GM12878 (cell line): Measurements from ENCODE around the gene CTNNA2. TPM values are rescaled to one million over a fixed set of nuclear protein-coding genes. Genes with fewer than 3 reads are reported as not detected.

ENCODE experiments used
- ATAC-seq: fragments of 200-7000 bp; cut with Tn5 transposase; 3 replicates; pipeline ENCODE4 v1.9.1; 2020; ENCODE audit warnings: mild to moderate bottlenecking, moderate library complexity
- BruUV-seq: library from RNA; stranded (reverse); fragments of 400-500 nt; replicated peaks from 2 replicates; lab custom pipeline; 2021; lab: Mats Ljungman, UMichigan
- CTCF ChIA-PET: fragments of 300-600 bp; sonication (Branson Sonifier 250); formaldehyde crosslinking; extraction: SDS; loops from one replicate; lab custom pipeline; 2021; ENCODE audit warnings: inconsistent platforms; lab: Yijun Ruan, JAX
- POLR2A ChIA-PET: fragments of 350-600 bp; formaldehyde crosslinking; extraction: SDS; loops from one replicate; lab custom pipeline; 2021; ENCODE audit warnings: inconsistent platforms; lab: Charles Lee
- RAD21 ChIA-PET: fragments of 300-600 bp; sonication (Branson Sonifier 250); formaldehyde crosslinking; loops from one replicate; lab custom pipeline; 2023; ENCODE audit warnings: antibody characterized with exemption; ENCODE audit not compliant: unreplicated experiment; lab: Charles Lee
- SMC1A ChIA-PET: fragments of 300-600 bp; sonication (Branson Sonifier 250); formaldehyde crosslinking; loops from one replicate; lab custom pipeline; 2023; ENCODE audit not compliant: unreplicated experiment, uncharacterized antibody; lab: Charles Lee
- DNase-seq: peaks from one replicate; pipeline ENCODE4 v3.0.0-alpha.2; 2011; ENCODE audit warnings: low read depth, low spot score
- FAIRE-seq: peaks from 3 replicates; lab custom pipeline; 2011; peaks lifted over from hg19 to GRCh38; lab: Jason Lieb, UNC
- H2AFZ ChIP-seq: 2 replicates; pipeline ENCODE4 v1.6.0; 2011; ENCODE audit warnings: low read depth, low read length, control low read depth; ENCODE audit not compliant: control insufficient read depth
- H3K27ac ChIP-seq: 2 replicates; pipeline ENCODE4 v1.5.1; 2011; ENCODE audit warnings: control low read depth; ENCODE audit not compliant: control insufficient read depth, insufficient read depth
- H3K27me3 ChIP-seq, 2 experiments: replicated peaks in 1 of 2; 2 replicates each; pipeline versions ENCODE4 v1.6.0 to v1.6.1; 2011; ENCODE audit warnings: low read length in 1 of 2; ENCODE audit not compliant: control insufficient read depth in 2 of 2, insufficient read depth in 2 of 2
- H3K36me3 ChIP-seq, 2 experiments: 2 replicates each; pipeline ENCODE4 v1.5.1; 2011; ENCODE audit warnings: low read length in 1 of 2; ENCODE audit not compliant: control insufficient read depth in 2 of 2, insufficient read depth in 2 of 2
- H3K4me1 ChIP-seq: 2 replicates; pipeline ENCODE4 v1.6.1; 2011; ENCODE audit warnings: mild to moderate bottlenecking, low read length, moderate library complexity, mixed read lengths; ENCODE audit not compliant: control insufficient read depth, insufficient read depth
- H3K4me2 ChIP-seq: 2 replicates; pipeline ENCODE4 v1.6.0; 2011; ENCODE audit warnings: control low read depth; ENCODE audit not compliant: control insufficient read depth, insufficient read depth
- H3K4me3 ChIP-seq: fragments of 200-600 bp; sonication (generic); 2 replicates; pipeline ENCODE4 v1.5.1; 2016
- H3K79me2 ChIP-seq: 2 replicates; pipeline ENCODE4 v1.6.0; 2011; ENCODE audit warnings: low read length; ENCODE audit not compliant: control insufficient read depth, insufficient read depth
- H3K9ac ChIP-seq: 2 replicates; pipeline ENCODE4 v1.8.0; 2011; ENCODE audit warnings: low read length, control low read depth, mixed read lengths; ENCODE audit not compliant: control insufficient read depth, insufficient read depth
- H3K9me3 ChIP-seq: replicated peaks from 3 replicates; pipeline ENCODE4 v1.5.1; 2011; ENCODE audit warnings: mild to moderate bottlenecking, low read length; ENCODE audit not compliant: control insufficient read depth, insufficient read depth
- H4K20me1 ChIP-seq: 2 replicates; pipeline ENCODE4 v1.6.0; 2011; ENCODE audit not compliant: control insufficient read depth, insufficient read depth
- BCLAF1 ChIP-seq: fragments of 450-650 bp; IDR thresholded peaks from 2 replicates; pipeline ENCODE4 v1.6.1; 2017; ENCODE audit warnings: antibody characterized with exemption, mild to moderate bottlenecking, moderate library complexity
- FOXK2 ChIP-seq: fragments of 450-650 bp; IDR thresholded peaks from 2 replicates; pipeline ENCODE4 v1.6.1; 2017; ENCODE audit warnings: mild to moderate bottlenecking, moderate library complexity
- HDAC2 ChIP-seq: fragments of 200-600 bp; sonication (generic); IDR thresholded peaks from 2 replicates; pipeline ENCODE4 v1.6.1; 2017
- MEF2B ChIP-seq: fragments of 450-650 bp; IDR thresholded peaks from 2 replicates; pipeline ENCODE4 v1.6.1; 2018; ENCODE audit warnings: mild to moderate bottlenecking, moderate library complexity; ENCODE audit not compliant: partially characterized antibody, poor library complexity, severe bottlenecking
- ZBTB11 ChIP-seq: fragments of 450-650 bp; formaldehyde crosslinking; IDR thresholded peaks from 2 replicates; pipeline ENCODE4 v1.5.0; 2022; ENCODE audit warnings: mild to moderate bottlenecking, missing genetic modification characterization
- ZBTB40 ChIP-seq: fragments of 450-650 bp; IDR thresholded peaks from 2 replicates; pipeline ENCODE4 v1.6.1; 2016; ENCODE audit warnings: mild to moderate bottlenecking, moderate library complexity, borderline replicate concordance
- ZSCAN29 ChIP-seq: fragments of 450-650 bp; IDR thresholded peaks from 2 replicates; pipeline ENCODE4 v1.6.1; 2017; ENCODE audit warnings: mild to moderate bottlenecking, moderate library complexity
- in situ Hi-C: fragments of 300-500 bp; cut with MboI; formaldehyde crosslinking; loops from 9 replicates; pipeline ENCODE4 v1.14.3; 2018; ENCODE audit warnings: mixed read lengths
- intact Hi-C: fragments of 100-400 bp; cut with micrococcal nuclease; formaldehyde crosslinking; loops from one replicate; pipeline ENCODE4 v1.14.2; 2022; ENCODE audit not compliant: unreplicated experiment
- polyA plus RNA-seq, 11 experiments: library from polyadenylated mRNA; depleted of rRNA in 4 of 11; unstranded in 6 of 11; stranded (reverse) in 5 of 11; fragments of >200 nt; fragmentation: Nextera tagmentation in 4 of 11; fragmentation: Illumina TruSeq in 1 of 11; extraction: Ambion mirVana in 4 of 11; extraction: Trizol in 1 of 11; gene quantifications; 1 replicate in 1 of 11; 2 replicates in 10 of 11; pipeline versions ENCODE4 v1.2.1 to v1.2.3, GENCODE V29; 2011 to 2016; ENCODE audit warnings: inconsistent platforms in 2 of 11, missing spikeins in 2 of 11, low read depth in 1 of 11
- total RNA-seq, 4 experiments: library from RNA; depleted of rRNA in 3 of 4; stranded (reverse); fragments of >200 nt in 3 of 4; fragmentation: Illumina TruSeq in 1 of 4; extraction: Trizol in 1 of 4; gene quantifications; 2 replicates each; pipeline versions ENCODE4 v1.2.1 to v1.2.3, GENCODE V29; 2013 to 2021

Gene CTNNA2
- total and polyA plus RNA-seq, 10 of the 15 experiments (the other 5 are each of a cell fraction or from before 2014, with no cell fraction given): 2.4 to 36.2 (median 6.6) TPM

- Histone ChIP-seq H3K4me3 (no peak overlapping the region), H3K9ac (no peak overlapping the region), H3K4me1 (no peaks in the 10 kb centered on the region), H2AFZ (no peak overlapping the region), H3K27me3 (no peaks in the 10 kb centered on the region), H3K4me2 (no peak overlapping the region), H3K27ac (no peak overlapping the region), H3K79me2 (no peaks in the 10 kb centered on the region), H3K9me3 (no peaks in the 10 kb centered on the region), H4K20me1 (no peaks in the 10 kb centered on the region), H3K36me3 (no peaks in the 10 kb centered on the region)
- DNase-seq: no peak
- no peak for ATAC-seq
- no peak for TF ChIP-seq ZBTB40
- no peak for TF ChIP-seq ZSCAN29
- no peak for TF ChIP-seq BCLAF1
- no peak for TF ChIP-seq MEF2B
- no peak for TF ChIP-seq FOXK2
- TF ChIP-seq ZBTB11 (CRISPR knock-in tag): no peak
- TF ChIP-seq HDAC2: no peak
- in situ Hi-C loops (no loop called here), intact Hi-C loops (no loop called here)
- ChIA-PET CTCF (interaction anchor here (1.0 kb wide), 1 partner anchor 60 kb away, joined by 3 read pairs; no protein-coding TSS in a partner anchor), SMC1A (interaction anchor here (0.7 kb wide), 1 partner anchor 114 kb away, joined by 3 read pairs; no protein-coding TSS in a partner anchor), RAD21 (no interaction called here), POLR2A (no interaction called here)
- no peak for FAIRE-seq
- BruUV-seq: no TSS peak
Measured at GRCh38 chr2:79604748-79605147, 91.9 kb downstream of the CTNNA2 start.
